Uterus (tissue), 4 donors: Measurements from ENCODE around the gene SORBS1. TPM values are rescaled to one million over a fixed set of nuclear protein-coding genes. Genes with fewer than 3 reads are reported as not detected.
"Not testable (repeated sequence)": the region's sequence is repeated elsewhere in the genome, so short reads cannot be mapped to it uniquely, and the experiment has no call there.

ENCODE experiments used
- DNase-seq, 2 donors: peaks; one replicate each; pipeline ENCODE4 v3.0.0-alpha.2; 2019 to 2020
- H3K27ac ChIP-seq, 2 donors: fragments of 200-600 bp; sonication (generic); 1 replicate in 1 of 2; 2 replicates in 1 of 2; pipeline ENCODE4 v1.5.1; 2016 to 2018
- H3K27me3 ChIP-seq, 2 donors: fragments of 200-600 bp; sonication (generic); one replicate each; pipeline ENCODE4 v1.5.1; 2018 to 2019; ENCODE audit warnings: control low read depth in 1 of 2
- H3K36me3 ChIP-seq, 2 donors: fragments of 200-600 bp; sonication (generic); one replicate each; pipeline ENCODE4 v1.5.1; 2019; ENCODE audit warnings: control low read depth in 1 of 2
- H3K4me1 ChIP-seq, 2 donors: fragments of 200-600 bp; sonication (generic); one replicate each; pipeline ENCODE4 v1.5.1; 2018 to 2019; ENCODE audit warnings: control low read depth in 1 of 2
- H3K4me3 ChIP-seq, 2 donors: fragments of 200-600 bp; sonication (generic); 1 replicate in 1 of 2; 2 replicates in 1 of 2; pipeline ENCODE4 v1.5.1; 2018 to 2019; ENCODE audit warnings: mild to moderate bottlenecking in 1 of 2
- H3K9me3 ChIP-seq, 2 donors: fragments of 200-600 bp; sonication (generic); one replicate each; pipeline ENCODE4 v1.5.1; 2019; ENCODE audit warnings: control low read depth in 1 of 2
- CTCF ChIP-seq, 4 experiments: fragments of 200-600 bp in 2 of 4; fragments of 450-650 bp in 2 of 4; sonication (generic) in 2 of 4; IDR thresholded peaks; one replicate each; pipeline ENCODE4 v1.5.1; 2016 to 2019; ENCODE audit warnings: antibody characterized with exemption in 4 of 4, mild to moderate bottlenecking in 2 of 4, moderate library complexity in 1 of 4
- POLR2A ChIP-seq, 2 donors: fragments of 450-650 bp; IDR thresholded peaks; one replicate each; pipeline ENCODE4 v1.6.1; 2016; ENCODE audit warnings: antibody characterized with exemption in 2 of 2, mild to moderate bottlenecking in 1 of 2, moderate library complexity in 1 of 2
- intact Hi-C: fragments of 100-400 bp; cut with DNase I; formaldehyde crosslinking; loops from one replicate; pipeline ENCODE4 v1.15.1; 2023; ENCODE audit warnings: low total_unique reads
- total RNA-seq, 4 donors: library from RNA; depleted of rRNA in 3 of 4; stranded (reverse); fragments of >200 nt in 3 of 4; gene quantifications; one replicate each; pipeline versions ENCODE4 v1.1.0 to v1.2.4, GENCODE V29; 2014 to 2023
- donor health status: DM: yes; HTN: yes; CAD: no.

SORBS1 gene
- total RNA-seq, 4 donors from 2014 or later: 89.9 to 422 (median 271) TPM

- H3K9me3 ChIP-seq: no peaks in the 10 kb centered on the region
- H3K27ac ChIP-seq: peak overlapping the region; percentile 59 to 69
- peak in 1 of 2 donors; percentile 63 for DNase-seq
- H3K4me1 ChIP-seq: peaks cover 0 to 4% of the 10 kb centered on the region in 2 donors
- no peaks in the 10 kb centered on the region for H3K36me3 ChIP-seq
- no peaks in the 10 kb centered on the region for H3K27me3 ChIP-seq
- TF ChIP-seq POLR2A (IDR thresholded peaks at IDR 0.05) (no peak), CTCF (IDR thresholded peaks at IDR 0.05) (peak in 1 of 4 experiments; percentile 5)
- intact Hi-C loops: no loop called here
- H3K4me3 ChIP-seq: no peak overlapping the region
These were observed 210.8 kb downstream of the SORBS1 start for GRCh38 chr10:95350219-95350829.

GRCh38 chr10:95347402-95347766 is 213.8 kb downstream of the SORBS1 start:
- H3K4me3 ChIP-seq, H3K4me1 ChIP-seq, H3K9me3 ChIP-seq, DNase-seq, H3K36me3 ChIP-seq, H3K27me3 ChIP-seq, H3K27ac ChIP-seq, intact Hi-C loops: not testable (repeated sequence)

- H3K9me3 ChIP-seq: no peaks in the 10 kb centered on the region
- H3K4me3 ChIP-seq: no peak overlapping the region
- H3K4me1 ChIP-seq: peaks cover 0 to 4% of the 10 kb centered on the region in 2 donors
- DNase-seq: no peak
- no peak overlapping the region for H3K27ac ChIP-seq
- intact Hi-C loops: no loop called here
- no peaks in the 10 kb centered on the region for H3K27me3 ChIP-seq
- TF ChIP-seq CTCF (IDR thresholded peaks at IDR 0.05): no peak
- no peak for TF ChIP-seq POLR2A (IDR thresholded peaks at IDR 0.05)
- H3K36me3 ChIP-seq: no peaks in the 10 kb centered on the region
These were observed 214.3 kb downstream of the SORBS1 start for GRCh38 chr10:95346715-95347401.

- Histone ChIP-seq H3K4me1 (no peaks in the 10 kb centered on the region), H3K27me3 (no peaks in the 10 kb centered on the region), H3K4me3 (no peak overlapping the region), H3K9me3 (no peaks in the 10 kb centered on the region), H3K27ac (no peak overlapping the region), H3K36me3 (no peaks in the 10 kb centered on the region)
- no peak for TF ChIP-seq CTCF (IDR thresholded peaks at IDR 0.05)
- TF ChIP-seq POLR2A (IDR thresholded peaks at IDR 0.05): no peak
- intact Hi-C loops: no loop called here
- no peak for DNase-seq
These were observed 217.6 kb downstream of the SORBS1 start for GRCh38 chr10:95343573-95343972.

- H3K36me3 ChIP-seq: no peaks in the 10 kb centered on the region
- H3K4me3 ChIP-seq: no peak overlapping the region
- TF ChIP-seq POLR2A (IDR thresholded peaks at IDR 0.05): no peak
- no peak for TF ChIP-seq CTCF (IDR thresholded peaks at IDR 0.05)
- no peaks in the 10 kb centered on the region for H3K27me3 ChIP-seq
- no peaks in the 10 kb centered on the region for H3K9me3 ChIP-seq
- intact Hi-C loops: no loop called here
- no peak for DNase-seq
- H3K4me1 ChIP-seq: no peaks in the 10 kb centered on the region
- H3K27ac ChIP-seq: no peak overlapping the region
These were observed 219.4 kb downstream of the SORBS1 start for GRCh38 chr10:95341716-95342130.
